OCI-LY7 (cell line): Measurements from ENCODE around the gene WWOX. TPM values are rescaled to one million over a fixed set of nuclear protein-coding genes. Genes with fewer than 3 reads are reported as not detected.

Source experiments
- BruUV-seq: library from RNA; stranded (reverse); fragments of 400-500 nt; replicated peaks from 2 replicates; lab custom pipeline; 2021; lab: Mats Ljungman, UMichigan
- CTCF ChIA-PET: fragments of 300-600 bp; sonication (Branson Sonifier 250); formaldehyde crosslinking; loops from one replicate; lab custom pipeline; 2022; ENCODE audit warnings: antibody characterized with exemption; ENCODE audit not compliant: unreplicated experiment; lab: Charles Lee
- POLR2A ChIA-PET: fragments of 300-600 bp; sonication (Branson Sonifier 250); formaldehyde crosslinking; loops from one replicate; lab custom pipeline; 2022; ENCODE audit warnings: antibody characterized with exemption; lab: Charles Lee
- DNase-seq: peaks from one replicate; pipeline ENCODE4 v3.0.0-alpha.2; 2015; ENCODE audit warnings: low spot score
- H2AFZ ChIP-seq: fragments of 200-600 bp; sonication (generic), shearing (Covaris generic); 2 replicates; pipeline ENCODE4 v1.6.1; 2014; ENCODE audit warnings: mild to moderate bottlenecking, antibody characterized with exemption, low read length, moderate library complexity
- H3K27ac ChIP-seq: fragments of 200-600 bp; sonication (generic); 2 replicates; pipeline ENCODE4 v1.5.1; 2014; ENCODE audit warnings: mixed run types, low read depth, mild to moderate bottlenecking, moderate library complexity, low read length, inconsistent platforms; ENCODE audit not compliant: poor library complexity, severe bottlenecking
- H3K36me3 ChIP-seq: fragments of 200-600 bp; sonication (generic); 2 replicates; pipeline ENCODE4 v1.6.1; 2014; ENCODE audit warnings: mild to moderate bottlenecking, antibody characterized with exemption, low read length, moderate library complexity, mixed read lengths; ENCODE audit not compliant: insufficient read depth
- H3K4me1 ChIP-seq: fragments of 200-600 bp; sonication (generic); 2 replicates; pipeline ENCODE4 v1.5.1; 2014; ENCODE audit warnings: mild to moderate bottlenecking, low read length; ENCODE audit not compliant: insufficient read depth, poor library complexity, severe bottlenecking
- H3K4me2 ChIP-seq: fragments of 200-600 bp; sonication (generic); 2 replicates; pipeline ENCODE4 v1.6.1; 2014; ENCODE audit warnings: mild to moderate bottlenecking, low read length
- H3K4me3 ChIP-seq: fragments of 200-600 bp; sonication (generic); 2 replicates; pipeline ENCODE4 v1.5.1; 2014; ENCODE audit warnings: mild to moderate bottlenecking, low read depth, low read length; ENCODE audit not compliant: poor library complexity, severe bottlenecking
- H3K79me2 ChIP-seq: fragments of 200-600 bp; sonication (generic); 2 replicates; pipeline ENCODE4 v1.6.1; 2016; ENCODE audit warnings: low read depth, mild to moderate bottlenecking, low read length, moderate library complexity, mixed read lengths; ENCODE audit not compliant: insufficient read depth
- H3K9me2 ChIP-seq: fragments of 200-600 bp; sonication (generic); 2 replicates; pipeline ENCODE4 v1.6.1; 2016; ENCODE audit warnings: mild to moderate bottlenecking, low read length, mixed read lengths; ENCODE audit not compliant: insufficient read depth
- H3K9me3 ChIP-seq: fragments of 200-600 bp; sonication (generic); 2 replicates; pipeline ENCODE4 v1.6.1; 2014; ENCODE audit warnings: mild to moderate bottlenecking, mixed run types, low read length, mixed read lengths
- H4K20me1 ChIP-seq: fragments of 200-600 bp; sonication (generic); 2 replicates; pipeline ENCODE4 v1.6.1; 2014; ENCODE audit warnings: mild to moderate bottlenecking, antibody characterized with exemption, low read length, moderate library complexity, mixed read lengths; ENCODE audit not compliant: insufficient read depth
- EZH2phosphoT487 ChIP-seq: fragments of 200-600 bp; sonication (generic); IDR thresholded peaks from 2 replicates; pipeline ENCODE4 v1.6.1; 2018; ENCODE audit warnings: low read depth, borderline replicate concordance, mild to moderate bottlenecking, mixed run types, antibody characterized with exemption, low read length, moderate library complexity, mixed read lengths
- intact Hi-C: fragments of 100-400 bp; cut with micrococcal nuclease; formaldehyde crosslinking; loops from one replicate; pipeline ENCODE4 v1.10.0; 2022; ENCODE audit not compliant: unreplicated experiment
- total RNA-seq, 2 experiments: library from RNA; depleted of rRNA in 1 of 2; stranded (reverse); fragments of >200 nt in 1 of 2; shearing (Covaris generic) in 1 of 2; gene quantifications; 2 replicates each; pipeline ENCODE4 v1.2.3, GENCODE V29; 2014 to 2022
- TF ChIP-seq, protein P1 (sequence below): fragments of 200-600 bp; sonication (generic); conservative IDR thresholded peaks from 2 replicates; pipeline ENCODE4 v1.5.1; 2014; ENCODE audit warnings: mild to moderate bottlenecking, antibody characterized with exemption, low read length, moderate library complexity, mixed read lengths

The WWOX gene
- total RNA-seq, 2 experiments from 2014 or later, result 40.2 to 47.6 TPM

DNA sequence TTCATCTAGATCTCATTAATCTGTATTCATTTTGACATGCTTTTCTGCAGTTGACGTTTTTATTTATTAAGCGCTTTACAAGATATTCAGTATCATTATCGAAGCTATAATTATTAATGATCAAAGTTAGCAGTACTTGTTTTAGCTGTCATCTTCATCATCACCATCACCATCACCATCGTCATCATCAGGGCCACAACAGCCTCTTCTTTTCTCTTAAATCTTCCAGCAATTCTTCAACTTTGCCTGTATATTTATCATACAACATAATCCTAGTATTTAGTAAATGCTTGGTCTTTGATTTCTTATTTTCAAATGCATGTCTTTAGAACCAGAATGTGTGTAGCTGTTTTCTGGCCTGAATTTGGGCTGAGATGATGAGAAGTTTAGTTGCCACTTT, 973.1 kb downstream of the WWOX start:
- H3K4me3 ChIP-seq, result no peak overlapping the region
- POLR2A ChIA-PET, result interaction anchor here (0.6 kb wide), 2 partner anchors 80 to 121 kb away, joined by 3 read pairs; no protein-coding TSS in a partner anchor
- no peak for DNase-seq
- no peaks in the 10 kb centered on the region for H3K79me2 ChIP-seq
- intact Hi-C loops, result no loop called here
- no peaks in the 10 kb centered on the region for H3K9me2 ChIP-seq
- no peak overlapping the region for H3K27ac ChIP-seq
- H3K4me1 ChIP-seq, result no peaks in the 10 kb centered on the region
- no peaks in the 10 kb centered on the region for H3K36me3 ChIP-seq
- no peak overlapping the region for H3K4me2 ChIP-seq
- CTCF ChIA-PET, result no interaction called here
- TF ChIP-seq, protein P1, sequence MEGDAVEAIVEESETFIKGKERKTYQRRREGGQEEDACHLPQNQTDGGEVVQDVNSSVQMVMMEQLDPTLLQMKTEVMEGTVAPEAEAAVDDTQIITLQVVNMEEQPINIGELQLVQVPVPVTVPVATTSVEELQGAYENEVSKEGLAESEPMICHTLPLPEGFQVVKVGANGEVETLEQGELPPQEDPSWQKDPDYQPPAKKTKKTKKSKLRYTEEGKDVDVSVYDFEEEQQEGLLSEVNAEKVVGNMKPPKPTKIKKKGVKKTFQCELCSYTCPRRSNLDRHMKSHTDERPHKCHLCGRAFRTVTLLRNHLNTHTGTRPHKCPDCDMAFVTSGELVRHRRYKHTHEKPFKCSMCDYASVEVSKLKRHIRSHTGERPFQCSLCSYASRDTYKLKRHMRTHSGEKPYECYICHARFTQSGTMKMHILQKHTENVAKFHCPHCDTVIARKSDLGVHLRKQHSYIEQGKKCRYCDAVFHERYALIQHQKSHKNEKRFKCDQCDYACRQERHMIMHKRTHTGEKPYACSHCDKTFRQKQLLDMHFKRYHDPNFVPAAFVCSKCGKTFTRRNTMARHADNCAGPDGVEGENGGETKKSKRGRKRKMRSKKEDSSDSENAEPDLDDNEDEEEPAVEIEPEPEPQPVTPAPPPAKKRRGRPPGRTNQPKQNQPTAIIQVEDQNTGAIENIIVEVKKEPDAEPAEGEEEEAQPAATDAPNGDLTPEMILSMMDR, result no peak
- TF ChIP-seq EZH2phosphoT487, result no peak
- H2AFZ ChIP-seq, result no peak overlapping the region
- H3K9me3 ChIP-seq, result no peaks in the 10 kb centered on the region
- BruUV-seq, result no TSS peak
- H4K20me1 ChIP-seq, result no peaks in the 10 kb centered on the region

DNA sequence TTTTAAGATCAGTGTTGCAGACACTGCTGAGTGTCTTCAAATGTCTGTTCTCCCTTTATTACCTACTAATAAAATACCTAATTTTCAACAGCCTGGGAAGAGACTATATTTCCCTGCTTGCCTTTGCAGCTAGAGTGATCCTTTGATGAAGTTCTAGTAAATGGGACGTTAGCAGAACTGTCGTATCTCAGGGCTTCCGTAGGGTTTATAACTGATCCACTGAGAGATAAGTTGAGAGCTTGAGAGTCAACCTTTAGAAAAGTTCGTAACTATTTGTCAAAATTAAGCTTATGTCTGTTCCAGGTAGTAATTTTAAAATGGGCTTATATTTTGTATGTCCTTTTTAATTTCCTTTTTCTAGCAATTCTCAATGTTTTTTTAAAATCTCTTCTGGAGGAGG, 974.1 kb downstream of the WWOX start:
- no peak overlapping the region for H3K4me2 ChIP-seq
- no peaks in the 10 kb centered on the region for H3K9me2 ChIP-seq
- no peaks in the 10 kb centered on the region for H3K79me2 ChIP-seq
- no TSS peak for BruUV-seq
- no peaks in the 10 kb centered on the region for H4K20me1 ChIP-seq
- H3K27ac ChIP-seq, result no peak overlapping the region
- intact Hi-C loops, result no loop called here
- ChIA-PET CTCF (no interaction called here), POLR2A (interaction anchor here (0.6 kb wide), 1 partner anchor 22 kb away, joined by 4 read pairs; no protein-coding TSS in a partner anchor)
- no peak overlapping the region for H3K4me3 ChIP-seq
- H2AFZ ChIP-seq, result no peak overlapping the region
- no peak for TF ChIP-seq EZH2phosphoT487
- TF ChIP-seq, protein P1, result no peak
- no peaks in the 10 kb centered on the region for H3K36me3 ChIP-seq
- DNase-seq, result no peak
- no peaks in the 10 kb centered on the region for H3K4me1 ChIP-seq
- no peaks in the 10 kb centered on the region for H3K9me3 ChIP-seq

DNA sequence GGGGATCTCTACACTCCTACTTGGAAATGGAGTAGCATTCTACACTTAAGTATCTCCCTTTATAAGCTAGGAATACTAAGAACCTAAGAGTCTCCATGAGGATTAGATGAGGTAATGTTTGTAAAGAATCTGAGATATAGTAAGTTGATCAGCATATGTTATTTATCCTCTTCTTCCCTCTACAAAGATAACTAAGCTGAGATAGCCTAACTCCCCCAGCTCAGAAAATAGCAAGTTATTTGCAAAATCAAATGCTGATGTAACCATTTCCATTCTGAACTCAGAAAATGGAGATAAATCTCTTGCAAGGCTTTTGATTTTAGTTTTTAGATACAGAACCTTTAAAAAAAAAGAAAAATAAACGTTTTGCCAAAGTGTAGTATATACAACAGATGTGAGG, 975.1 kb downstream of the WWOX start:
- ChIA-PET CTCF (no interaction called here), POLR2A (no interaction called here)
- no TSS peak for BruUV-seq
- Histone ChIP-seq H3K36me3 (no peaks in the 10 kb centered on the region), H3K9me2 (no peaks in the 10 kb centered on the region), H3K4me3 (no peak overlapping the region), H3K27ac (no peak overlapping the region), H3K4me1 (no peaks in the 10 kb centered on the region), H4K20me1 (no peaks in the 10 kb centered on the region), H3K4me2 (no peak overlapping the region), H3K9me3 (no peaks in the 10 kb centered on the region), H2AFZ (no peak overlapping the region), H3K79me2 (no peaks in the 10 kb centered on the region)
- no peak for DNase-seq
- intact Hi-C loops, result no loop called here
- TF ChIP-seq, protein P1, result no peak
- no peak for TF ChIP-seq EZH2phosphoT487
